ENCODE measurements around the gene TNFRSF11A.

TNFRSF11A gene

GRCh38 chr18:62345909-62346308, 20.8 kb downstream of the TNFRSF11A start:
- DNase-seq, result no peak

DNA sequence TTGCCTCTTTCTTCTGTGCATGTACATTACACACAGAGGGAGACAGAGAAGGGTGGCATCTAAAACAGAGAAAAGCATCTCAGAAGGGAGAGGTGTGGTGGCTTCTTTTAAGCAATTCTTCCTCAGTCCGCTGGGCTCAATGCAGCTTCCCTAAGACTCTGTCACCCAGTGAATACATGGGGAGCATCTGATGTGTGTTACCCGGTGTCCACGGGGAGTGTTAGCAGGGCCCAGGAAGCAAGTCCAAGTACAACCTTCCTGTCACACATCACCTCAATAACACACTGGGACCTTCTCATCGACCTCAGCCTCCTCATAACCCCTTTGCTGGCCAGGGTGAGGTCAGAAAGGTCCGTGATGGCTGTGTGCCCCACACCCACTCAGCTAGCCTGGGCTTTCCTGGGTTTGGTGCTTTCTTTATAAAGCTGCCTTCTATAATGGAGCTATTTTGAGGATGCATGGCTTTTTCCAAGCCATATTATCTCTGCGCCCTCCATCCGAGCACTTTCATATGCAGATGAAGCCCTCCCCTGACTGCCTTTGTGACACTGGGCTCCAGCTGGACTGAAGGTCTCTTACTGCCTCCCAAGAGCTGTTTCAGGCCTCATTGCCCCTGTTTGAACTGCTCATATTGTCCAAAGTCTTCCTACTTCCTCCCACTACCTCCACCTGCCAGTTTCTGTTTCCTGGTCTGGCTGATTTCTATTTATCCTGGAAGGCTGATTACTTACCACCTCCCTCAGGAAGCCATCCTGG, 21.4 kb downstream of the TNFRSF11A start:
- DNase-seq, result no peak

DNA sequence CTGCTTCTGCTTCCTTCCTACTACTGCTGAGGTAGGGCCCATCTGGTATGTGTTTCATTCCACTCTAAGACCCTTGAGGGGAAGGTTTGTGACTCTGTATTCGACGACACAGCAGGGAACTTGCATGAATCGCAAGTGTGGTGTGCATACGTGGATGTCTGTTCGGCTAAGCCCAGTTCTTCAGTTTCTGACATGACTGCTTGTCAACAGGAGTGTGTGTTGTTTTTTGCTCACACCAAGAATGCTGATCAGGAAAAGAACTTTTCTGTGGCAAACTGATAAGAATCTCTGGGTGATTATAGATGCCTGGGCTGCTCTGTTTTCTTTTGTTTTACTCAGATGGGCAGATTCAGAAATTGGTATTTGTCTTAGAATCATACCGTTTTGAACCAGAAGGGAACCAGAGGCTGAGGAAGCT, 22.0 kb downstream of the TNFRSF11A start:
- DNase-seq, result no peak

DNA sequence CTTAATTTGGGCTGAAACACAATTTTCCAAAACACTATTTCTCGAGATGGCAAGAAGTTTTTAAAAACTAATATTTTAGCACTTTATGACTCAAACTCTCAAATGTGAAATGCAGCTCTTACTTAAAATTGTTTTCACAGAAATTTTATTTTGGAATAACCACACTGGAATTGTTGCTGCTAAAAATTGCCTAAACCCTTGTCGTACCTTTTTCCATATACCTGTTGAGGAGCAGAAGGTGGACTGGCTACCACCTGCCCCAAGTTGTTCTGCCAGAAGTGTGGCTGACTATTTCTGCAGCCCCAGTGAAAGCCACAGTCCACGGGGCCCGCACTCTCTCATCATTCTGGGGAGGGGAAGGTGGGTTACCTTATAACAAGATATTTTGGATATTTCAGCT, 23.4 kb downstream of the TNFRSF11A start:
- no peak for DNase-seq

- no peak for DNase-seq
These were observed 28.1 kb downstream of the TNFRSF11A start for GRCh38 chr18:62353170-62353569.

DNA sequence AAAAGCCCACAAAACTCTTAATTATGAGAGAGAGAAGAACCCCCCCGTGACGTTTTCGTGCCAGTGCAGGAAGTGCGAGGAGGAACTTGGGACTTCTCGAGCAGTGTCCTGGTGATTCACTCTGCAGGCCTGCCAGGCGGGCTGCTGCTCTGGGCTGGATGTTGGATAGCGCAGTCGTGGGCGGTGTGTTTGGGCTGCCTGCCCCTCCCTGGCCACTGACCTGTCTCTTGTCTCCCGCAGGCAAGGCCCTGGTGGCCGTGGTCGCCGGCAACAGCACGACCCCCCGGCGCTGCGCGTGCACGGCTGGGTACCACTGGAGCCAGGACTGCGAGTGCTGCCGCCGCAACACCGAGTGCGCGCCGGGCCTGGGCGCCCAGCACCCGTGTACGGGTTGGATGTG, 29.0 kb downstream of the TNFRSF11A start:
- no peak for DNase-seq

DNA sequence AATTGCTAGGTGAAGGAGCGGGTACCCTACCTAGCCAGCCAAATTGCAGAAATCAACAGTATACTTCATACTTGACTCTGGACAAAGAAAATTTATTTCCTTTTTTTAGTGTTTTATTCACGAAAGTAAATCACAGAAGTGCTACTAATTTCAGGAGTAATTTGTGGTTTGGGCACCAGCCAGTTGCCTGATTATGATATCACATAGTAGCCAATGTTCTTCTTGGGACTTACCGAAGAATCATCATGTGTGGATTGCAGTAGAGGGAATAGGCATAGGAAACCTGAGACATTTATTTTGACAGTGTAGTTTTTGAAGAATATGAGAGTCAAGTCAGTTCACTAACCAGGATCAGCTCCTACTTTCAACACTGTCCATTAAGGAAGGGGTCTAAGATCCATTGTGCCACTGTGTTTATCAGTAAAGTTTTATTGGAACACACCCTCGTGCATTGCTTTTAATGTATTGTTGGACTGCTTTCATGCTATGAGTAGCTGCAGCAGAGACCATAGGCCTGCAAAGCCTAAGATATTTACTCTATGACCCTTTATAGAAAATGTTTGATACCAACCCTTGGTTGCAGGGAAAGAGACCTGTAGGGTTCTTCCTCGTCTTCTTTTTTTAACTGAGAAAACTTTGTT, 32.1 kb downstream of the TNFRSF11A start:
- DNase-seq, result no peak

GRCh38 chr18:62360805-62361204, 35.7 kb downstream of the TNFRSF11A start:
- DNase-seq, result no peak

GRCh38 chr18:62361288-62361687, 36.2 kb downstream of the TNFRSF11A start:
- no peak for DNase-seq

- DNase-seq, result no peak
These were observed 39.4 kb downstream of the TNFRSF11A start for GRCh38 chr18:62364558-62364957.

GRCh38 chr18:62365420-62365819, 40.3 kb downstream of the TNFRSF11A start:
- DNase-seq, result no peak

- DNase-seq, result no peak
These were observed 41.9 kb downstream of the TNFRSF11A start for GRCh38 chr18:62366992-62367391.

GRCh38 chr18:62368100-62368499, 43.0 kb downstream of the TNFRSF11A start:
- DNase-seq, result no peak

GRCh38 chr18:62369129-62369644, 44.1 kb downstream of the TNFRSF11A start:
- no peak for DNase-seq

- no peak for DNase-seq
These were observed 45.3 kb downstream of the TNFRSF11A start for GRCh38 chr18:62370366-62370765.

- DNase-seq, result no peak
These were observed 46.3 kb downstream of the TNFRSF11A start for GRCh38 chr18:62371436-62371835.

DNA sequence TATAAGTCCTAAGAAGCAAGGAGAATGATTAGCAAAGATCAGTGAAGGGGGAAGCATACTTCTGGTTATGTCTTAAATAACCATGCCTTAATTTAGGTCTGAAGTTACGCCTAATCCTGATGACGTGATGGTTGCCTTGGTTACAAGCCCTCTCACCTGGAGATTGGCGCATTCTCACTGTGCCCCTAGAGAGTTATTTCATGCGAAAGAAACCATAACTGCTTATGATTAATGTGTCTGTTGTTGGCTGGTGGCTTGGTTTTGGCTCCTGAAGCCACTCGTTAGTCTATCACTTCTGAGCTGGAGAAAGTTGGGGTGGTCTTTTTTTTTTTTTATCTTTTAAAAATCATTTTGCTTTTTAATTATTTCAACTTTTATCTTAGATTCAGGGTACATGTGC, 47.0 kb downstream of the TNFRSF11A start:
- no peak for DNase-seq

- DNase-seq, result no peak
These were observed 47.8 kb downstream of the TNFRSF11A start for GRCh38 chr18:62372882-62373281.

DNA sequence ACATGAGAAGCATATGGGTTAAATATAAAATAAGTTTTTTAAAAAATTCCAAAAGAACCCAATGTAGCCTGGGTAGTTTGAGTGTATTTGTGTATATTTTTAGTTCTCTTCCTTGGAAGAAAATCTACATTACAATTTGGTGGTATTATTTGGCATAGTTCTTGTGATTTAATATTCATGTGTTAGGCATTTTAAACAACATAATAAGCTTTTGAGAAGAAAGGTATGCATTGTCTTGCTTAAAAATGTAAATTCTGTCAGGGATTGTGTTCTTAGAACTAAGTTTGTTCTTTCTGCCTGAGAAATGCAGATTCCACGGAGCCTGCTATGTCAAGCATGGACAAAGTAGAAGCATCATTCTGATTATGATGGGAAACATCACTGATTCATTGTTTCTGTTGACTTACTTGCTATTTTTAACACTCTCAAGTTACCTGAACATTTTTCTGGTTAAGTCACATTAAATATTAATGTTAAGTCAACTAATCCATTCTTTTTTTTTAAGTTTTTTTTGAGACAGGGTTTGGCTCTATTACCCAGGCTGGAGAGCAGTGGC, 49.4 kb downstream of the TNFRSF11A start:
- no peak for DNase-seq

DNA sequence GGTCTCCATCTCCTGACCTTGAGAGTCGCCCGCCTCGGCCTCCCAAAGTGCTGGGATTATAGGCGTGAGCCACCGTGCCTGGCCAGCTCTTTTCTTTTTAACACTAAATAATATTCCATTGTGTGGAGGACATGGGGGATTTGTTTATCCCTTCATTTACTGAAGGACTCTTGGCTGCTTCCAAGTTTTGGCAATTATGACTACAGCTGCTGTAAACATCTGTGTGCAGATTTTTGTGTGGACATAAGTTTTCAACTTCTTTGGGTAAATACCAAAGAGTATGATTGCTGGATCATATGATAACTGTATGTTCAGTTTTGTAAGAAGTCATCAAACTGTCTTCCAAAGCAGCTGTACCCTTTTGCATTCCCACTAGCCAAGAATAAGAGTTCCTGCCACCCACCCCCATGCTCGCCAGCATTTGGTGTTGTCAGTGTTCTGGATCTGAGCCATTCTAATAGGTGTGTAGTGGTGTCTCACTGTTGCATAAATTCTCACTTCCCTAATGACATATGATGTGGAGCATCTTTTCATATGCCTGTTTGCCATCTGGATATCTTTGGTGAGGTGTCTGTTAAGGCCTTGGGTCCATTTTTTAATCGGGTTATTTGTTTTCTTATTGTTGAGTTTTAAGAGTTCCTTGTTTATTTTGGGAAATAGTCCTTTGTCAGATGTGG, 52.2 kb downstream of the TNFRSF11A start:
- DNase-seq, result no peak

DNA sequence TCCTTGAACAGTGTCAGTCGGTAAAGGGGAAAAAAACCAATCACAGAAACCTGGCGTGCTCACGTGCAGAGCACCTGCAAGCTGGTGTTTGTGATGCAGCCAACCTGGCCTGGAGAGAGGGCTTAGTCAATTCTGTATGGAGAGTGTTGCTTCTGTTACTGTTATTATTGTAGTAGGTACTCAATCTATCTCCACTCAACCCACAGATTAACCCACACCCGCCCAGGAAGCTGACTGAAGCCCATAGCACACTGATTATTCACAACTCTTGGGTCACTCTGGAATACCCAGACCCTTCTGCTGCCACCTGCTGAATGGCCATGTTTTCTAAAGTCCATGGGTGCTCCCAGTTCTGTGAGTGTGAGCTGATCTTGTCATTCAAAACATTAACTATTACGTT, 53.9 kb downstream of the TNFRSF11A start:
- no peak for DNase-seq

DNA sequence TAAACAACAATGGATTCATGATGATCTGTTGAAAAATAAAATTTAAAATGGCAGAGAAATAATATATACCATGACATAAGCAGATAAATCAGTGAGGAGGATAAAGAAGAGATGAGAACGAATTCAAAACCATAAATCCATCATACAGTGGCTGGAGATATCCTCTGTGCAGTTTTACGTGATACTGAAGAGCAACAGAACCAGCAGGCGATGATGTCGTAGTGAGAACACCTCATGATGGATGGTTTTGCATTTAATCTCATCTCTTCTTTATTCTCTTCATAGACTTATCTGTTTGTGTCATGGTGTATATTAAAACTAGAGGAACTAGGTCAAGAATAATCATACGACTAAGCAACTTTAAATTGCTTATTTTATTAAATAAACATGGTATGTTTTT, 56.3 kb downstream of the TNFRSF11A start:
- DNase-seq, result no peak

DNA sequence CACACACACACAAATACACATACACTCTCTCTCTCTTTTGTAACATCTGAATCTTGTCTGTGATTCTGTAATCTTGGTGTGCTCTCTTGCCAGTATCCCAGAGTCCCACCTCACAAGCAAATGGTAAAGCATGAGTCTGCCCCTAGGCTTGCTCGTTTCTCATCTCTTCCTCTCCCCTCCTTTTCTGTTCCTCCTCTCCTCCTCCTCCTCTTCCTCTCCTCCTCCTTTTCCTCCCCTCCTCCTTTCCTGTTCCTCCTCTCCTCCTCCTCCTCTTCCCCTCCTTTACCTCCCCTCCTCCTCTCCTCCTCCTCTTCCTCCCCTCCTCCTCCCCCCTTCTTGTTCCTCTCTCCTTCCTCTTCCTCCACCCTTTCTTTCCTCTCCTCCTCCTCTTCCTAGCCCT, 59.0 kb downstream of the TNFRSF11A start:
- DNase-seq, result no peak
